HL-60 (cell line): ENCODE measurements around the gene BLOC1S4.

Source experiments
- GABPA ChIP-seq: IDR thresholded peaks from 2 replicates; pipeline ENCODE4 v1.6.1; 2012; ENCODE audit warnings: low read depth
- POLR2AphosphoS5 ChIP-seq: IDR thresholded peaks from 2 replicates; pipeline ENCODE4 v1.6.1; 2012; ENCODE audit warnings: low read depth
- REST ChIP-seq: IDR thresholded peaks from 2 replicates; pipeline ENCODE4 v1.6.1; 2012; ENCODE audit warnings: low read depth; ENCODE audit not compliant: insufficient replicate concordance
- SPI1 ChIP-seq: IDR thresholded peaks from 2 replicates; pipeline ENCODE4 v1.6.1; 2012; ENCODE audit warnings: low read depth, mild to moderate bottlenecking, borderline replicate concordance
- TF ChIP-seq, protein P1 (sequence below): IDR thresholded peaks from one replicate; pipeline ENCODE4 v1.5.1; 2011; ENCODE audit warnings: low read length, control low read depth, inconsistent platforms; ENCODE audit not compliant: insufficient read depth

GRCh38 chr4:6721121-6721520 is 5.1 kb downstream of the BLOC1S4 start:
- TF ChIP-seq, protein P1, sequence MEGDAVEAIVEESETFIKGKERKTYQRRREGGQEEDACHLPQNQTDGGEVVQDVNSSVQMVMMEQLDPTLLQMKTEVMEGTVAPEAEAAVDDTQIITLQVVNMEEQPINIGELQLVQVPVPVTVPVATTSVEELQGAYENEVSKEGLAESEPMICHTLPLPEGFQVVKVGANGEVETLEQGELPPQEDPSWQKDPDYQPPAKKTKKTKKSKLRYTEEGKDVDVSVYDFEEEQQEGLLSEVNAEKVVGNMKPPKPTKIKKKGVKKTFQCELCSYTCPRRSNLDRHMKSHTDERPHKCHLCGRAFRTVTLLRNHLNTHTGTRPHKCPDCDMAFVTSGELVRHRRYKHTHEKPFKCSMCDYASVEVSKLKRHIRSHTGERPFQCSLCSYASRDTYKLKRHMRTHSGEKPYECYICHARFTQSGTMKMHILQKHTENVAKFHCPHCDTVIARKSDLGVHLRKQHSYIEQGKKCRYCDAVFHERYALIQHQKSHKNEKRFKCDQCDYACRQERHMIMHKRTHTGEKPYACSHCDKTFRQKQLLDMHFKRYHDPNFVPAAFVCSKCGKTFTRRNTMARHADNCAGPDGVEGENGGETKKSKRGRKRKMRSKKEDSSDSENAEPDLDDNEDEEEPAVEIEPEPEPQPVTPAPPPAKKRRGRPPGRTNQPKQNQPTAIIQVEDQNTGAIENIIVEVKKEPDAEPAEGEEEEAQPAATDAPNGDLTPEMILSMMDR, result no peak
- TF ChIP-seq REST, result no peak
- TF ChIP-seq GABPA, result no peak
- no peak for TF ChIP-seq POLR2AphosphoS5
- no peak for TF ChIP-seq SPI1
